Pericardium fibroblast (primary cell): ENCODE data around the gene LRRC2. TPM values are rescaled to one million over a fixed set of nuclear protein-coding genes. Genes with fewer than 3 reads are reported as not detected.

ENCODE experiments used
- total RNA-seq: library from RNA; depleted of rRNA; stranded (reverse); fragments of >200 nt; gene quantifications from 2 replicates; pipeline ENCODE4 v1.2.3, GENCODE V29; 2015

Gene LRRC2, protein sequence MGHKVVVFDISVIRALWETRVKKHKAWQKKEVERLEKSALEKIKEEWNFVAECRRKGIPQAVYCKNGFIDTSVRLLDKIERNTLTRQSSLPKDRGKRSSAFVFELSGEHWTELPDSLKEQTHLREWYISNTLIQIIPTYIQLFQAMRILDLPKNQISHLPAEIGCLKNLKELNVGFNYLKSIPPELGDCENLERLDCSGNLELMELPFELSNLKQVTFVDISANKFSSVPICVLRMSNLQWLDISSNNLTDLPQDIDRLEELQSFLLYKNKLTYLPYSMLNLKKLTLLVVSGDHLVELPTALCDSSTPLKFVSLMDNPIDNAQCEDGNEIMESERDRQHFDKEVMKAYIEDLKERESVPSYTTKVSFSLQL
- total RNA-seq, result 0.09 and 0.12 TPM in 2 replicates

DNA sequence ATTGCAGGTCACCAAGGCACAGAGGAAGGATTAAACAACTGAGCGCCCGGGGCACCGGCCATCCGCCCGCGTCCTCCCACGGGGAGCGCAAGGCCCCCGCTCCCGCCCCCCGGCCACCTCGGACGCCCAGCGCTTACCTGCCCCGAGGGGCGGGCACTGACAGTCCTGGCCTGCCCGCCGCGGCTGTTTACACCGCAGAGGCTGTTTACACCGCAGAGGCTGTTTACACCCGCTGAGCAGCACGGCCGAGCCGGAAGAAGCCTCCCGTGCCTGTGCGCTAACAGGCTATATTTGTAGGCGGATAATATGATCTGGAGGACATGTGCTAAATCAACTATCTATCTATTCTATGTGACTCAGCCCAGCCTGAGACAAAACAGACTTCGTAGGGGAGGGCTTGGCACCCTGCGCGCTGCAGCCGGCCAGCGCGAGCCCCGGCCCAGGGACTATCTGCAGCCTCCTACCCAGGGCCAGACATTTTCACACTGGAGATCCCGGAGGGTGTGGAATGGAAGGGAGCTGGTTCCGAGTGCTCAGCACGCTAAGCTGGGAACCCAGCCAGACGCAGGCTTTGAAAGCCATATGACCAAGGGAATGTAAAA, at the start of gene LRRC2:
LRRC2 (minus strand) TSS at position 263 of the 602 bp plus-strand sequence. CDS start 14,711 bp downstream, outside the sequence.

DNA sequence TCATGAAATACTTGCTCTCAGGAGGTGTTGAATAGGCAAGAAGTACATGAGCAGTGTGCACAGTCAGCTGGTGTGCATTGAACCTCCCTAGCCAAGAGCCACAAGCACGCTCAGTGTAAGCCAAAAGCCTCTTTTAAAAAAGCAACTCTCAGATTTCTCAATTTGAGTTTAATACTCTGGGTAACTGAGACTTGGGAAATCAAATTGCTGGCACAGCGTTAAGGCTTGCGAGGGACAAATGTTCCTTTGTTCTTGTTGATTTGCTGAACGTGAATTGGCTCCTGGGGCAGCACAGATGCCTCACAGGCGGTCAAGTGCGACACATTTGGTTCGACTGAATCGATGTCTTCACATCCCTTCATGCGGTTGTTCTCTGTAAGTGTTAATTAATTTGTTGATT, 46.2 kb upstream of the LRRC2 start, which contains the start of gene FAM240A:
FAM240A (plus strand) TSS at position 202 of the 400 bp plus-strand sequence; CDS start at position 361, 159 bp downstream.

DNA sequence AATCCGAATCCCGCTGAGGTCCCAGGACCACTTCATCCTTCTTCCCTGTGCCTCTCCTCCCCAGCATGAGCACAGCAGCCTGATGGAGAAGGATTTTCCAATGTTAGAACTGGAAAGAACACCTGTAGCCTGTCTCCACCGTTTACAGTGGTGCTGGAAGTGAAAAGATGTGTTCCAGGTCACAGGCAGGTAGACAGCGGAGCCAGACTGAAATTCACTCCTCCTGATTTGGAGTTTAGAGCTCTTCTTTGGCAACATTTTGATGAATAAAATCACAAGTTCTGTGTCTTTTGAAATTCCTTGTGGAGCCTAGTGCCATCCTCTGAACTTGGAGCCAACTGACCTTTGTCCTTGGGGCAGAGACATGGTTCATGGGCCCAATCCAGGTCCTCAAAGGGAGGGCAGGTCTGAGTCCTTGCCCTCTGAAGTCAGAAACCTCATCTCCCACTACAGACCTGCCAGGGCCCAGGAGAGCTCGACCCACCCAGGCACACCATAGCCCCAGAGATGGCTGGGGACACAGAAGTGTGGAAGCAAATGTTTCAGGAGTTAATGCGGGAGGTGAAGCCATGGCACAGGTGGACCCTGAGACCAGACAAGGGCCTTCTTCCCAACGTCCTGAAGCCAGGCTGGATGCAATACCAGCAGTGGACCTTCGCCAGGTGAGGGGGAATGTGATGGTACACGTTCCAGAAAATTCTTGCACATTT, 68.4 kb downstream of the LRRC2 start, which contains the start of gene RTP3:
RTP3 (plus strand) TSS at position 421 of the 710 bp plus-strand sequence; CDS start at position 508, 87 bp downstream.

Other genes with a start within 250 kb of the LRRC2 start
- gene CCR2, start 212.2 kb downstream of the LRRC2 start, total RNA-seq, result not detected in 2 replicates
- not detected in 2 replicates for gene CCR5, start 195.4 kb downstream of the LRRC2 start, total RNA-seq
- gene CCRL2, start 159.0 kb downstream of the LRRC2 start, total RNA-seq, result not detected in 2 replicates
- not detected in 2 replicates for gene LTF, start 101.4 kb downstream of the LRRC2 start, total RNA-seq
- not detected in 2 replicates for gene RTP3, start 68.3 kb downstream of the LRRC2 start, total RNA-seq
- gene FAM240A, start 46.2 kb upstream of the LRRC2 start, total RNA-seq, result not detected in 2 replicates
- 0.35 and 1.4 TPM in 2 replicates for gene ALS2CL, start 127.4 kb upstream of the LRRC2 start, total RNA-seq
- gene TMIE, start 135.1 kb upstream of the LRRC2 start, total RNA-seq, result not detected in 2 replicates
- not detected in 2 replicates for gene PRSS50, start 151.6 kb upstream of the LRRC2 start, total RNA-seq